HG03439 (cell line): ENCODE measurements around the gene YPEL3.
A peak's percentile ranks its signal among the peaks of the same experiment; 100 is the strongest.
"Not testable (repeated sequence)": the region's sequence is repeated elsewhere in the genome, so short reads cannot be mapped to it uniquely, and the experiment has no call there.

ENCODE experiments used
- ATAC-seq: cut with Tn5 transposase; IDR thresholded peaks from one replicate; pipeline ENCODE4 v1.9.1; 2021; ENCODE audit warnings: mild to moderate bottlenecking, moderate library complexity; ENCODE audit not compliant: unreplicated experiment

Gene YPEL3, protein sequence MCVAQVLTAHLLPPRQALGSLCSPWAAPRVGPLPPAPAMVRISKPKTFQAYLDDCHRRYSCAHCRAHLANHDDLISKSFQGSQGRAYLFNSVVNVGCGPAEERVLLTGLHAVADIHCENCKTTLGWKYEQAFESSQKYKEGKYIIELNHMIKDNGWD

GRCh38 chr16:30096105-30096861 is at the start of gene YPEL3:
Gene YPEL3, minus strand, starts transcription at chr16:30096213. Its CDS starts 731 bp downstream, at chr16:30095482.
- ATAC-seq: peak; percentile 46

DNA sequence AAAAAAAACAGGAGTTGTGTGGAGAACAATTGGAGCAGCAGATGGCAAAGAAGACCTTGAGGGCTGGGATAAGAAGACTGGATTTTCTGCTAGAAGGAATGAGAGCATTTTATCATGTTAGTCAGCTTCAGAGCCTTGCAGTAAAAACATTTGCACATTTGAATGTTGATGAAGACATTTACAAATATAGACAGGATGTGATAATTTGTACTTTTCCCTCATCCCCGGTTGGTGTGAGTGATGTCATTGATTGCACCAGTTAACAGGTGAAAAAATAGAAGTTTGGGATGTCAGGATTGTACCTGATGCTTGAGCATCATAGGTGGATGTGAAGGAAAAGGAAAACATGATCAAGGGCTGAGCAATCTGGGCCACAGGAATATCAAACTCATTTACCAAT is 49.6 kb upstream of the YPEL3 start:
- ATAC-seq: no peak

- ATAC-seq: no peak
Observed at GRCh38 chr16:30144917-30145316, 48.9 kb upstream of the YPEL3 start.

DNA sequence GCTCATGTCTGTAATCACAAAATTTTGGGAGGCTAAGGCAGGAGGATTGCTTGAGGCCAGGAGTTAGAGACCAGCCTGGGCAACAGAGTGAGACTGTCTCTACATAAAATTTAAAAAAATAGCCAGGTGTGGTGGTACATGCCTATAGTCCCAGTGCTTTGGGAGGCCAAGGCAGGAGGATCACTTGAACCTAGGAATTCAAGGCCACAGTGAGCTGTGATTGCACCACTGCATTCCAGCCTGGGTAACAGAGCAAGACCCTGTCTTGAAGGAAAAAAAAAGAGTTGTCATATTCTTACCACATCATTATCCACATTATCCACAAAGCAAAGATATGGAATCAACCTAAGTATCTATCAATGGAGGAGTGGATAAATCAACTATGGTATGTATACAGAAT is 48.0 kb upstream of the YPEL3 start:
- no peak for ATAC-seq

DNA sequence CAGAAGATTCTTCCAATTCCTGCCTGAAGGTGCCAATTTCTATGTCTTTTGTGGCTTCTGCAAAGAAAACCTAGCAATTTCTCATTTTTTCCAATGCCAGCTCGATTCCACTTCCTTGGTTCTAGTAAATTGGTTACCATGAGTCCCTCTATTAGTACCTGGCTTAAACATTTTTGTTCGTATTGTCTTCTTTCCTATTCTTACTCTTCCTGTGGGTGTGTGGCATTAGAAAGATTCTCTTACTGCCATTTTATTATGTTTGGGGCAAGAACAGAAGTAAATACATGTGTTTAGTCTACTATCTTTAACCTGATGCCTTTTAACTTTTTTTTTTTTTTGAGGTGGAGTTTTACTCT is 47.3 kb upstream of the YPEL3 start:
- no peak for ATAC-seq

- ATAC-seq: no peak
Observed at GRCh38 chr16:30142672-30143346, 46.8 kb upstream of the YPEL3 start.

DNA sequence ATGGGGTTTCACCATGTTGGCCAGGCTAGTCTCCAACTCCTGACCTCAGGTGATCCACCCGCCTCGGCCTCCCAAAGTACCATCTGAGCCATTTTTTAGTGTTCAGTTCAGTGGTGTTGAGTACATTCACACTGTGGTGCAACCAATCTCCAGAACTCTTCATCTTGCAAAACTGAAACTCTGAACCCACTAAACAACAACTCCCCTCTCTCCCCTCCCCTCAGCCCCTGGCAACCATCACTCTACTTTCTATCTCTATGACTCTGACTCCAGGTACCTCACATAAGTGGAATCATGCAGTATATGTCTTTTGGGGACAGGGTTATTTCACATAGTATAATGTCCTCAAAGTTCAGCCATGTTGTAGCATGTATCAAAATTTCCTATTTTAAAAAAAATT is 45.7 kb upstream of the YPEL3 start:
- ATAC-seq: no peak

- no peak for ATAC-seq
Observed at GRCh38 chr16:30139583-30140481, 43.8 kb upstream of the YPEL3 start.

- no peak for ATAC-seq
Observed at GRCh38 chr16:30137897-30138296, 41.9 kb upstream of the YPEL3 start.

GRCh38 chr16:30136971-30137605 is 41.1 kb upstream of the YPEL3 start:
- no peak for ATAC-seq

GRCh38 chr16:30132591-30132990 is 36.6 kb upstream of the YPEL3 start:
- ATAC-seq: no peak

DNA sequence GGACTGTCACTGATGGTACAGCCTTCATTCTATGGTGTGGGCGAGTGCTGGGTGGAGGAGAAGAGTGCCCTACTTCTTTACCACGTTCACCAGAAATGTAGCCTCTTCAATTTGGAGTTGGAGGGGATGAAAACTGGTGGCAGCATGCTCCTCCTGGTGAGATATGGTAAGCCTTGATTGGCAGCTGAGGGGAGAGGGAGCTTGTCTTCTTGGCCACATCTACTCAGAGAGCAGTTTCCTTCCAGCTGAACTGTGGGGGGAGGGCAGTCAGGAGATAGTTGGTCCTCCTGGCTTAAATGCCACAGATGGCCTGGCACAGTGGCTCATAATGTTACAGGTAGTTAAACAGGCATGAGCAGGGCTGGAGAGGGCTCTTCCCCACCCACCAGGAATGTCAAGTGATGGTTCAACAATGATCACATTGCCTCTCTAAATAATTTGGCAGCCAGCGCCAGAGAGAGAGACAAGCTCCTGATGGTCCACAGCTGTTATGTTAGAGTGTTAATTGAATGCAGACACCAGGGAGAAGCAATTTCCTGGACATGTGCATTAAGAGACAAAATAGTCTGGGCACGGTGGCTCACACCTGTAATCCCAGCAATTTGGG is 36.0 kb upstream of the YPEL3 start:
- ATAC-seq: no peak

DNA sequence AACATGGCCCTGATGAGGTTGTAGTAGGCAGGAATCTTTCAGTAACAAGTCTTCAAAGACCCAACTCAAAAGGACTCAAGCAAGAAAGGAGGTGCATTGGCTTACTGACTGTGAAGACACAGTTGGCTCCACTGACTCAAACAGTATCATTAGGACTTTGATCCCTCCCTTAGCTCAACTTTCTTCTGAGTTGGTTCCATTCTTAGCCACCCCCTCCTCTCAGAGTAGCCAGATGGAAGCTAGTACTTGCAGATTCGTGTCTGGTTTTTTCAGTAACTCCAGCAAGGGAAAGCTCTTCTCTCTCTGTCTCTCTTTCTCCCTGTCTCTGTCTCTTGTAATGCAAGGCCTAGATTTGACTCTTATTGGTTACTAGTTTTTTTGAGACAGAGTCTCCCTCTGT is 32.0 kb upstream of the YPEL3 start:
- ATAC-seq: no peak

DNA sequence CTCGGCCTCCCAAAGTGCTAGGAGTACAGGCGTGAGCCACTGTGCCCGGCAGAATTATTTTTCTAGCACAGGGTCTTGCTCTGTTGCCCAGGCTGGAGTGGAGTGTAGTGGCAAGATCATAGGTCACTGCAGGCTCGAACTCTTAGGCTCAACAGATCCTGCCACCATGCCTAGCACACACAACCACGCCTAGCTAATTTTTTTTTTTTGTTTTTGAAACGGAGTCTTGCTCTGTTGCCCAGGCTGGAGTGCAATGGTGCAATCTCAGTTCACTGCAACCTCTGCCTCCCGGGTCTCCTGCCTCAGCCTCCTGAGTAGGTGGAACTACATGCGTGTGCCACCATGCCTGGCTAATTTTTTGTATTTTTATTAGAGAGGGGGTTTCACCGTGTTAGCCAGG is 29.7 kb upstream of the YPEL3 start:
- ATAC-seq: not testable (repeated sequence)

DNA sequence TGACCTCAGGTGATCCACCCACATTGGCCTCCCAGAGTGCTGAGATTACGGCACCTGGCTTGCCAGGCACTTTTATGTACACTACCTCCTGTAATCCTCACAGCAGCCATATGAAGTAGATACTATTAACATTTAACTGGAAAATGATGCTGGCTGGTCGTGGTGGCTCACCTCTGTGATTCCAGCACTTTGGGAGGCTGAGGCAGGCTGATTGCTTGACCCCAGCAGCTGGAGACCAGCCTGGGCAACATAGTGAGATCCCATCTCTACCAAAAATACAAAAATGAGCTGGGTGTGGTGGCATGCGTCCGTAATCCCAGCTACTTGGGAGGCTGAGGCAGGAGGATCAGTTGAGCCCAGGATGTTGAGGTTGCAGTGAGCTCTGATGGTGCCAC is 29.0 kb upstream of the YPEL3 start:
- ATAC-seq: no peak

DNA sequence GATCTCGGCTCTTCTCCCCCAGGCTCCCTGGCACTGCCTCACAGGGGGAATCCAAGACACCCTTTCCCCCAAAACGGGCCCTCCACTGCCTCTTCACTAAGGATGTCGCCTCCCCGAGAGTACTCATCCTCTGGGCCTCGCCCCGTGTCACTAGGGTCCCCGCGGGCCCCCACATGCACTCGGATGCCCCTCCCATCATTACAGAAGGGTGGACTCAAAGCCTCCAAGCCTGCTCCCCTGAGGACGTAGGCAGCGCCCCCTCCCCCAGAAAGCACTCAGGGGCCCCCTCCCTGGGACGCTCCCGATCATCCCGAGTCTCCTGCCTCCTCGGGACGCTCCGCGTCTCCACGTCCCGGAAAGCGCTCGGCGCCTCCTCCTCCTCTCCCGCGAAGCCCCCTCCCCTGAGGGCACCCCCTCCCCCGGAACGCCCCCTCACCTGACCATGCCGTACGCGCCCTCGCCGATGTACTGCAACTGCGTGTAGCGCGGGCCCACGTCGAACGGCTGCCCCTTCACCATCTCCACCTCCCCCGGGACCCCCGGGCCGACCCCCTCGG is 26.7 kb upstream of the YPEL3 start:
- peak; percentile 8 for ATAC-seq

- no peak for ATAC-seq
Observed at GRCh38 chr16:30121741-30122571, 25.9 kb upstream of the YPEL3 start.

GRCh38 chr16:30120340-30121105 is 24.5 kb upstream of the YPEL3 start:
- ATAC-seq: no peak
